Measurements from ENCODE around the gene ADCY6. TPM values are rescaled to one million over a fixed set of nuclear protein-coding genes. Genes with fewer than 3 reads are reported as not detected.

Gene ADCY6
- total RNA-seq (ENCODE audit: low replicate concordance), result 40.5 and 54.4 TPM in 2 replicates
- long read RNA-seq, partial matches to known transcripts, result 3 of 19 reads
- long read RNA-seq, other reads (novel, unspliced or antisense), result 16 of 19 reads

- Mint-ChIP-seq H3K27me3 (no peaks in the 10 kb centered on the region), H3K4me1 (ENCODE audit: unreplicated experiment) (peaks cover 25% of the 10 kb centered on the region), H3K36me3 (no peaks in the 10 kb centered on the region), H3K9me3 (no peaks in the 10 kb centered on the region), H3K4me3 (peak within 1 kb of the TSS; percentile 94), H3K27ac (peak within 1 kb of the TSS; percentile 76)
- DNase-seq (ENCODE audit: extremely low spot score, unreplicated experiment), result peak; percentile 77
- TF ChIP-seq, protein P1, sequence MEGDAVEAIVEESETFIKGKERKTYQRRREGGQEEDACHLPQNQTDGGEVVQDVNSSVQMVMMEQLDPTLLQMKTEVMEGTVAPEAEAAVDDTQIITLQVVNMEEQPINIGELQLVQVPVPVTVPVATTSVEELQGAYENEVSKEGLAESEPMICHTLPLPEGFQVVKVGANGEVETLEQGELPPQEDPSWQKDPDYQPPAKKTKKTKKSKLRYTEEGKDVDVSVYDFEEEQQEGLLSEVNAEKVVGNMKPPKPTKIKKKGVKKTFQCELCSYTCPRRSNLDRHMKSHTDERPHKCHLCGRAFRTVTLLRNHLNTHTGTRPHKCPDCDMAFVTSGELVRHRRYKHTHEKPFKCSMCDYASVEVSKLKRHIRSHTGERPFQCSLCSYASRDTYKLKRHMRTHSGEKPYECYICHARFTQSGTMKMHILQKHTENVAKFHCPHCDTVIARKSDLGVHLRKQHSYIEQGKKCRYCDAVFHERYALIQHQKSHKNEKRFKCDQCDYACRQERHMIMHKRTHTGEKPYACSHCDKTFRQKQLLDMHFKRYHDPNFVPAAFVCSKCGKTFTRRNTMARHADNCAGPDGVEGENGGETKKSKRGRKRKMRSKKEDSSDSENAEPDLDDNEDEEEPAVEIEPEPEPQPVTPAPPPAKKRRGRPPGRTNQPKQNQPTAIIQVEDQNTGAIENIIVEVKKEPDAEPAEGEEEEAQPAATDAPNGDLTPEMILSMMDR (conservative IDR thresholded peaks at IDR 0.05), result no peak
These were observed at the start of gene ADCY6 for GRCh38 chr12:48788854-48789775. TSS of gene ADCY6 (minus strand) at chr12:48789089. CDS start at chr12:48783434, 5,655 bp downstream.

- Mint-ChIP-seq H3K36me3 (peaks cover 33% of the 10 kb centered on the region), H3K9me3 (no peaks in the 10 kb centered on the region)
- TF ChIP-seq, protein P1 (conservative IDR thresholded peaks at IDR 0.05), result no peak
These were observed 49.2 kb upstream of the ADCY6 start for GRCh38 chr12:48838048-48838447.

DNA sequence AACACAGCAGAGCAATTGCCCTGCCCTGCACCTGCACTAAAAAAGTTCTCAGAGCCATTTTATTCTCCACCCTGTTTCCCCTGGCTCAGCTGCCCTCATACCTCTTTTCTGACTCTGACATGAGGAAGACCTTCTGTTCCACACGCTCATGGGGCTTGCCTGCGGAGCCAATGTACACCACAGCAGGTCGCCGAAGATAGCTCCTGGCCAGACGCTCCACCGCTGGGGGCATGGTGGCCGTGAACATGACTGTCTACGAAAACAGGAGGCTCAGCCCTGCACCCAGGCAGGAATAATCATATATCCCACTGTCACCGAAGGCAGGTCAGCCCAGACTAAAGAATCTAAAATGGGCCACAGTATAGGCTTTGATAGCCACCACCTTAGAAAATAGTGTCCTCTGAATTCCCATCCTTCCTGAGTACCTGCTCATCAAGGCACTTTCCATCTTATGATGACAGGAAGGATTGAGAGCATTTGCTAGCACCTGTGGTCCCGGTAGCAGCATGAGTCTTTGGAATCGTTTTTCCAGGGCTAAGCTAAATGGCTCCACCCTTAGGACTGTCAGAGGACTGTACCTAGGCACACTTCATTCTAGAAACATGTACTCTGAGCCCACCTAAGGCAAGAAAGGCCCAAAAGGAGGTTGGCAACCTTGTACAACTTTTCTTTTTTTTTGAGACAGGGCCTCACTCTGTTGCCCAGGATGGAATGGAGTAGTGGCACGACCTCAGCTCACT, 43.6 kb upstream of the ADCY6 start:
- no peak for DNase-seq (ENCODE audit: extremely low spot score, unreplicated experiment)
- no peak overlapping the region for H3K27ac Mint-ChIP-seq
- H3K36me3 Mint-ChIP-seq, result peaks cover 27% of the 10 kb centered on the region
- no peaks in the 10 kb centered on the region for H3K4me1 Mint-ChIP-seq (ENCODE audit: unreplicated experiment)
- no peak overlapping the region for H3K4me3 Mint-ChIP-seq
- no peaks in the 10 kb centered on the region for H3K27me3 Mint-ChIP-seq
- H3K9me3 Mint-ChIP-seq, result no peaks in the 10 kb centered on the region
- TF ChIP-seq, protein P1 (conservative IDR thresholded peaks at IDR 0.05), result no peak

More at GRCh38 chr12:48838048-48838447, 49.2 kb upstream of the ADCY6 start:
- no peaks in the 10 kb centered on the region for H3K4me1 Mint-ChIP-seq (ENCODE audit: unreplicated experiment)
- no peaks in the 10 kb centered on the region for H3K27me3 Mint-ChIP-seq
- H3K27ac Mint-ChIP-seq, result no peak overlapping the region
- H3K4me3 Mint-ChIP-seq, result no peak overlapping the region
- no peak for DNase-seq (ENCODE audit: extremely low spot score, unreplicated experiment)

GRCh38 chr12:48831257-48831656, 42.4 kb upstream of the ADCY6 start:
- no peaks in the 10 kb centered on the region for H3K9me3 Mint-ChIP-seq
- no peaks in the 10 kb centered on the region for H3K4me1 Mint-ChIP-seq (ENCODE audit: unreplicated experiment)
- TF ChIP-seq, protein P1 (conservative IDR thresholded peaks at IDR 0.05), result no peak
- no peaks in the 10 kb centered on the region for H3K27me3 Mint-ChIP-seq
- H3K36me3 Mint-ChIP-seq, result peaks cover 20% of the 10 kb centered on the region
- DNase-seq (ENCODE audit: extremely low spot score, unreplicated experiment), result no peak
- H3K27ac Mint-ChIP-seq, result no peak overlapping the region
- H3K4me3 Mint-ChIP-seq, result no peak overlapping the region

- peaks cover 23% of the 10 kb centered on the region for H3K36me3 Mint-ChIP-seq
- no peaks in the 10 kb centered on the region for H3K9me3 Mint-ChIP-seq
- DNase-seq (ENCODE audit: extremely low spot score, unreplicated experiment), result no peak
- no peak overlapping the region for H3K27ac Mint-ChIP-seq
- no peaks in the 10 kb centered on the region for H3K27me3 Mint-ChIP-seq
- H3K4me3 Mint-ChIP-seq, result no peak overlapping the region
- TF ChIP-seq, protein P1 (conservative IDR thresholded peaks at IDR 0.05), result no peak
- H3K4me1 Mint-ChIP-seq (ENCODE audit: unreplicated experiment), result no peaks in the 10 kb centered on the region
These were observed 40.1 kb upstream of the ADCY6 start for GRCh38 chr12:48828841-48829575.

Data from type B pancreatic cell (in vitro differentiated cells).